Stimulated activated naive CD8-positive, alpha-beta T cell treated with anti-CD3 and anti-CD28 coated beads, Interleukin-15, amount 100 ng/mL, for 72 hours (primary cell): ENCODE results near the gene PDPR.
"Not testable (repeated sequence)": the region's sequence is repeated elsewhere in the genome, so short reads cannot be mapped to it uniquely, and the experiment has no call there.

ENCODE experiments used
- ATAC-seq: fragments of 150-1000 bp; cut with Tn5 transposase; 2 replicates; pipeline ENCODE4 v1.10.0; 2021; ENCODE audit warnings: mild to moderate bottlenecking, moderate library complexity
- DNase-seq, 2 donors: peaks; one replicate each; pipeline ENCODE4 v3.0.0; 2021 to 2022
- H3K27ac Mint-ChIP-seq, 2 donors: one replicate each; pipeline ENCODE4 v1.8.0; 2022; ENCODE audit warnings: mild to moderate bottlenecking in 2 of 2, mixed read lengths in 2 of 2, moderate library complexity in 2 of 2
- H3K27me3 Mint-ChIP-seq: one replicate; pipeline ENCODE4 v1.8.0; 2022; ENCODE audit warnings: mixed read lengths
- H3K4me1 Mint-ChIP-seq: one replicate; pipeline ENCODE4 v1.8.0; 2022; ENCODE audit warnings: mild to moderate bottlenecking, mixed read lengths
- H3K4me3 Mint-ChIP-seq, 2 donors: one replicate each; pipeline ENCODE4 v1.8.0; 2022; ENCODE audit warnings: mild to moderate bottlenecking in 2 of 2, mixed read lengths in 2 of 2, moderate library complexity in 1 of 2
- H3K9me3 Mint-ChIP-seq, 2 donors: one replicate each; pipeline ENCODE4 v1.8.0; 2022; ENCODE audit warnings: mixed read lengths in 2 of 2

The PDPR gene

GRCh38 chr16:70151941-70152509 is 37.9 kb downstream of the PDPR start:
- H3K4me1 Mint-ChIP-seq: no peaks in the 10 kb centered on the region
- ATAC-seq: no peak
- no peaks in the 10 kb centered on the region for H3K27me3 Mint-ChIP-seq
- no peak for DNase-seq
- H3K9me3 Mint-ChIP-seq: no peaks in the 10 kb centered on the region
- H3K27ac Mint-ChIP-seq: peak overlapping the region in 1 of 2 donors; percentile 12
- no peak overlapping the region for H3K4me3 Mint-ChIP-seq

- Mint-ChIP-seq H3K27me3 (no peaks in the 10 kb centered on the region), H3K27ac (peak overlapping the region in 1 of 2 donors; percentile 22), H3K9me3 (no peaks in the 10 kb centered on the region), H3K4me3 (no peak overlapping the region), H3K4me1 (no peaks in the 10 kb centered on the region)
- ATAC-seq: no peak
- no peak for DNase-seq
Observed at GRCh38 chr16:70152578-70153302, 38.6 kb downstream of the PDPR start.

- not testable (repeated sequence) for H3K27me3 Mint-ChIP-seq, H3K4me1 Mint-ChIP-seq, ATAC-seq, H3K4me3 Mint-ChIP-seq, DNase-seq, H3K27ac Mint-ChIP-seq, H3K9me3 Mint-ChIP-seq
Observed at GRCh38 chr16:70154736-70155135, 40.6 kb downstream of the PDPR start.

- Mint-ChIP-seq H3K27ac (peak overlapping the region in 1 of 2 donors; percentile 49), H3K9me3 (no peaks in the 10 kb centered on the region), H3K27me3 (no peaks in the 10 kb centered on the region), H3K4me3 (no peak overlapping the region), H3K4me1 (no peaks in the 10 kb centered on the region)
- DNase-seq: no peak
- no peak for ATAC-seq
Observed at GRCh38 chr16:70156207-70156978, 42.3 kb downstream of the PDPR start.

- H3K27ac Mint-ChIP-seq: peak overlapping the region in 1 of 2 donors; percentile 61
- no peak for DNase-seq
- no peak for ATAC-seq
- no peaks in the 10 kb centered on the region for H3K9me3 Mint-ChIP-seq
- H3K27me3 Mint-ChIP-seq: no peaks in the 10 kb centered on the region
- no peaks in the 10 kb centered on the region for H3K4me1 Mint-ChIP-seq
- H3K4me3 Mint-ChIP-seq: no peak overlapping the region
Observed at GRCh38 chr16:70157105-70157476, 43.0 kb downstream of the PDPR start.

GRCh38 chr16:70157477-70158260 is 43.5 kb downstream of the PDPR start:
- Mint-ChIP-seq H3K4me3 (no peak overlapping the region), H3K27ac (peak overlapping the region; percentile 47 to 61), H3K9me3 (no peaks in the 10 kb centered on the region), H3K27me3 (no peaks in the 10 kb centered on the region), H3K4me1 (no peaks in the 10 kb centered on the region)
- ATAC-seq (no peak), DNase-seq (no peak)

- peak overlapping the region in 1 of 2 donors; percentile 14 for H3K27ac Mint-ChIP-seq
Observed at GRCh38 chr16:70158261-70158939, 44.3 kb downstream of the PDPR start.

GRCh38 chr16:70159355-70160348 is 45.5 kb downstream of the PDPR start:
- Mint-ChIP-seq H3K4me3 (no peak overlapping the region), H3K9me3 (no peaks in the 10 kb centered on the region), H3K27me3 (no peaks in the 10 kb centered on the region), H3K4me1 (no peaks in the 10 kb centered on the region), H3K27ac (no peak overlapping the region)
- ATAC-seq (no peak), DNase-seq (no peak)

More at GRCh38 chr16:70158261-70158939, 44.3 kb downstream of the PDPR start:
- no peaks in the 10 kb centered on the region for H3K4me1 Mint-ChIP-seq
- no peaks in the 10 kb centered on the region for H3K9me3 Mint-ChIP-seq
- no peaks in the 10 kb centered on the region for H3K27me3 Mint-ChIP-seq
- H3K4me3 Mint-ChIP-seq: no peak overlapping the region
- ATAC-seq: no peak
- no peak for DNase-seq

GRCh38 chr16:70160388-70160787 is 46.3 kb downstream of the PDPR start:
- Mint-ChIP-seq H3K9me3 (no peaks in the 10 kb centered on the region), H3K4me3 (no peak overlapping the region), H3K27me3 (no peaks in the 10 kb centered on the region), H3K27ac (no peak overlapping the region), H3K4me1 (peaks cover 6% of the 10 kb centered on the region)
- DNase-seq (no peak), ATAC-seq (no peak)

GRCh38 chr16:70160821-70161220 is 46.7 kb downstream of the PDPR start:
- Mint-ChIP-seq H3K4me1 (peaks cover 6% of the 10 kb centered on the region), H3K27me3 (no peaks in the 10 kb centered on the region), H3K27ac (no peak overlapping the region), H3K4me3 (no peak overlapping the region), H3K9me3 (no peaks in the 10 kb centered on the region)
- no peak for ATAC-seq
- no peak for DNase-seq

- no peak for DNase-seq
- H3K27me3 Mint-ChIP-seq: no peaks in the 10 kb centered on the region
- peaks cover 6% of the 10 kb centered on the region for H3K4me1 Mint-ChIP-seq
Observed at GRCh38 chr16:70161350-70161749, 47.2 kb downstream of the PDPR start.

GRCh38 chr16:70162041-70162451 is 47.9 kb downstream of the PDPR start:
- Mint-ChIP-seq H3K4me1 (peaks cover 6% of the 10 kb centered on the region), H3K27me3 (no peaks in the 10 kb centered on the region), H3K27ac (peak overlapping the region in 1 of 2 donors; percentile 12), H3K9me3 (no peaks in the 10 kb centered on the region), H3K4me3 (no peak overlapping the region)
- no peak for DNase-seq
- ATAC-seq: no peak

More at GRCh38 chr16:70161350-70161749, 47.2 kb downstream of the PDPR start:
- Mint-ChIP-seq H3K4me3 (no peak overlapping the region), H3K27ac (peak overlapping the region in 1 of 2 donors; percentile 10), H3K9me3 (no peaks in the 10 kb centered on the region)
- ATAC-seq: no peak

GRCh38 chr16:70163596-70163995 is 49.5 kb downstream of the PDPR start:
- Mint-ChIP-seq H3K27ac (no peak overlapping the region), H3K27me3 (no peaks in the 10 kb centered on the region), H3K4me1 (peaks cover 6% of the 10 kb centered on the region), H3K9me3 (no peaks in the 10 kb centered on the region), H3K4me3 (no peak overlapping the region)
- DNase-seq (no peak), ATAC-seq (no peak)

GRCh38 chr16:70166688-70167087 is 52.6 kb downstream of the PDPR start:
- H3K27me3 Mint-ChIP-seq, H3K4me3 Mint-ChIP-seq, H3K27ac Mint-ChIP-seq, H3K9me3 Mint-ChIP-seq, ATAC-seq, DNase-seq, H3K4me1 Mint-ChIP-seq: not testable (repeated sequence)
